Spleen (tissue), 7 donors: ENCODE data around the gene CD79B.
"Not testable (repeated sequence)": the region's sequence is repeated elsewhere in the genome, so short reads cannot be mapped to it uniquely, and the experiment has no call there.

Source experiments
- CTCF ChIP-seq, 11 experiments: fragments of 200-600 bp in 7 of 11; fragments of 450-650 bp in 4 of 11; sonication (generic) in 4 of 11; IDR thresholded peaks in 8 of 11; conservative IDR thresholded peaks in 3 of 11; 1 replicate in 7 of 11; 2 replicates in 4 of 11; pipeline versions ENCODE4 v1.4.0 to v1.8.0; 2016 to 2021; ENCODE audit warnings: antibody characterized with exemption in 11 of 11, inconsistent platforms in 4 of 11, mild to moderate bottlenecking in 1 of 11
- POLR2A ChIP-seq, 3 donors: fragments of 450-650 bp; IDR thresholded peaks; one replicate each; pipeline ENCODE4 v1.5.1; 2017; ENCODE audit warnings: antibody characterized with exemption in 3 of 3, mild to moderate bottlenecking in 1 of 3
- POLR2AphosphoS5 ChIP-seq, 3 donors: sonication (generic); formaldehyde crosslinking; IDR thresholded peaks; one replicate each; pipeline ENCODE4 v1.5.1; 2017; ENCODE audit warnings: antibody characterized with exemption in 3 of 3
- donor health status: DM: no; HTN: no; CAD: no; lungs with moderate emphysema.
- donor health status: DM: no; HTN: no; CAD: no.
- donor health status: DM: no; HTN: no; CAD: no.

GRCh38 chr17:63885119-63885518 lies 47.0 kb downstream of the CD79B start:
- TF ChIP-seq CTCF (IDR thresholded peaks at IDR 0.05 in 8 of 11, conservative IDR thresholded peaks at IDR 0.05 in 3 of 11); POLR2A (IDR thresholded peaks at IDR 0.05); POLR2AphosphoS5 (IDR thresholded peaks at IDR 0.05): not testable (repeated sequence)
